Vagina (tissue), 2 donors: ENCODE data around the gene SRSF2. TPM values are rescaled to one million over a fixed set of nuclear protein-coding genes. Genes with fewer than 3 reads are reported as not detected.
"Not testable (repeated sequence)": the region's sequence is repeated elsewhere in the genome, so short reads cannot be mapped to it uniquely, and the experiment has no call there.

Experiments used
- DNase-seq, 2 donors: peaks; one replicate each; pipeline ENCODE4 v3.0.0-alpha.2; 2017; ENCODE audit errors: extremely low spot score in 2 of 2
- H3K27ac ChIP-seq: fragments of 200-600 bp; sonication (generic); one replicate; pipeline ENCODE4 v1.5.1; 2019
- H3K27me3 ChIP-seq: fragments of 200-600 bp; sonication (generic); one replicate; pipeline ENCODE4 v1.5.1; 2019
- H3K36me3 ChIP-seq, 2 donors: fragments of 200-600 bp; sonication (generic); one replicate each; pipeline ENCODE4 v1.5.1; 2017 to 2019
- H3K4me1 ChIP-seq: fragments of 200-600 bp; sonication (generic); one replicate; pipeline ENCODE4 v1.5.1; 2019
- H3K4me3 ChIP-seq, 2 donors: fragments of 200-600 bp; sonication (generic); 1 replicate in 1 of 2; 2 replicates in 1 of 2; pipeline ENCODE4 v1.5.1; 2016 to 2019
- H3K9me3 ChIP-seq: fragments of 200-600 bp; sonication (generic); one replicate; pipeline ENCODE4 v1.5.1; 2019
- POLR2A ChIP-seq, 2 donors: fragments of 450-650 bp; IDR thresholded peaks; one replicate each; pipeline ENCODE4 v1.6.1; 2017; ENCODE audit warnings: antibody characterized with exemption in 2 of 2, mild to moderate bottlenecking in 2 of 2, moderate library complexity in 2 of 2
- POLR2AphosphoS5 ChIP-seq, 2 donors: sonication (generic); formaldehyde crosslinking; IDR thresholded peaks; one replicate each; pipeline ENCODE4 v1.9.0; 2017; ENCODE audit warnings: antibody characterized with exemption in 2 of 2, mild to moderate bottlenecking in 2 of 2, low read depth in 1 of 2; ENCODE audit not compliant: insufficient read depth in 1 of 2
- intact Hi-C: fragments of 100-400 bp; cut with DNase I; formaldehyde crosslinking; loops from one replicate; pipeline ENCODE4 v1.15.1; 2023
- total RNA-seq: library from RNA; depleted of rRNA; stranded (reverse); fragments of >200 nt; gene quantifications from one replicate; pipeline ENCODE4 v1.2.3, GENCODE V29; 2016
- TF ChIP-seq, protein P1 (sequence below), 3 experiments: fragments of 450-650 bp in 2 of 3; fragments of 200-600 bp in 1 of 3; sonication (generic) in 1 of 3; IDR thresholded peaks; one replicate each; pipeline ENCODE4 v1.5.1; 2017 to 2019; ENCODE audit warnings: antibody characterized with exemption in 3 of 3, mild to moderate bottlenecking in 2 of 3, moderate library complexity in 2 of 3

Gene SRSF2
- total RNA-seq, 1 donor from 2014 or later: 413 TPM

DNA sequence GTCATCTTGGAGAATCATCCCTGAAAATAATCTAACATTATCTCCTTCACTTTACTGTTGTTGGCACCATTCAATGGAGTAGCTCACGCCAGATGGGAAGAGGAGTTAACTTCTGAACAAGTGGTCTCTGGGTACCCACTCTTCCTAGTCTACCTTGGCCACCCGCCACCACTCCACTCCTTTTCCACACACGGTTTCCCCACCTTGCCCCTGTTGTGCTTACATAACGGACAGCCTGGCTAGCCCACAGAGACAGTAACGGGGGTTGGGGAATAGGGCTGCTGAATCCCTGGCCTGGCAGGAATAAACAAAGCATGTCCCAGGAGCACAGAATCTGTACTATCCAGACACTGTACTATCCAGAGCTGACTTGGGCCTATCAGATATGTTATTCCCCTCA is 22.8 kb downstream of the SRSF2 start:
- DNase-seq: no peak
- no peaks in the 10 kb centered on the region for H3K27me3 ChIP-seq
- TF ChIP-seq POLR2A (IDR thresholded peaks at IDR 0.05) (no peak), POLR2AphosphoS5 (IDR thresholded peaks at IDR 0.05; ENCODE audit: insufficient read depth in 1 of 2, low read depth in 1 of 2) (no peak)
- TF ChIP-seq, protein P1, sequence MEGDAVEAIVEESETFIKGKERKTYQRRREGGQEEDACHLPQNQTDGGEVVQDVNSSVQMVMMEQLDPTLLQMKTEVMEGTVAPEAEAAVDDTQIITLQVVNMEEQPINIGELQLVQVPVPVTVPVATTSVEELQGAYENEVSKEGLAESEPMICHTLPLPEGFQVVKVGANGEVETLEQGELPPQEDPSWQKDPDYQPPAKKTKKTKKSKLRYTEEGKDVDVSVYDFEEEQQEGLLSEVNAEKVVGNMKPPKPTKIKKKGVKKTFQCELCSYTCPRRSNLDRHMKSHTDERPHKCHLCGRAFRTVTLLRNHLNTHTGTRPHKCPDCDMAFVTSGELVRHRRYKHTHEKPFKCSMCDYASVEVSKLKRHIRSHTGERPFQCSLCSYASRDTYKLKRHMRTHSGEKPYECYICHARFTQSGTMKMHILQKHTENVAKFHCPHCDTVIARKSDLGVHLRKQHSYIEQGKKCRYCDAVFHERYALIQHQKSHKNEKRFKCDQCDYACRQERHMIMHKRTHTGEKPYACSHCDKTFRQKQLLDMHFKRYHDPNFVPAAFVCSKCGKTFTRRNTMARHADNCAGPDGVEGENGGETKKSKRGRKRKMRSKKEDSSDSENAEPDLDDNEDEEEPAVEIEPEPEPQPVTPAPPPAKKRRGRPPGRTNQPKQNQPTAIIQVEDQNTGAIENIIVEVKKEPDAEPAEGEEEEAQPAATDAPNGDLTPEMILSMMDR (IDR thresholded peaks at IDR 0.05): no peak
- peaks cover 31% of the 10 kb centered on the region for H3K4me1 ChIP-seq
- H3K27ac ChIP-seq: peak overlapping the region; percentile 14
- intact Hi-C loops: loop anchor here (10.0 kb wide), 1 partner anchor 180 kb away; the partner anchor contains the start of gene CYGB
- H3K36me3 ChIP-seq: peaks cover 0 to 39% of the 10 kb centered on the region in 2 donors
- no peak overlapping the region for H3K4me3 ChIP-seq
- no peaks in the 10 kb centered on the region for H3K9me3 ChIP-seq

DNA sequence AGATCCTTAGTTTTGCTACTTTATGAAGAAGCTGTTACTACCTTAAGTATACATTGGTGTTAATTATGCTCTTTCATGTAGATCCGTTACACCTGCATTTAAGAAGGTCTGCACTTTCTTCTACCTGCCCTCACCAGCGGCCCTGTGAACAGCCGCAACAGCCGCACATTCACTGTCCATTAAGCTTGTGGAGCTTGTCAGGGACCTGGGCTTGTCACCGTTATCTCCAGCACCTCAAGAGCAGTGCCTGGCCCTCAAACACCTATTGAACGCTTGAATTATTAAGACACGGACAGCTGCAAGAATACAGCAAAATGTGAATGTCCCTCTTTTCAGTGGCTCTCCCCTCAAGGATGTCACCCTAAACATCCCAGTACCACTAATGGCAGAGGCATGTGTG is 23.4 kb downstream of the SRSF2 start:
- intact Hi-C loops: loop anchor here (10.0 kb wide), 1 partner anchor 179 kb away; the partner anchor contains the start of gene CYGB
- TF ChIP-seq, protein P1 (IDR thresholded peaks at IDR 0.05): no peak
- TF ChIP-seq POLR2AphosphoS5 (IDR thresholded peaks at IDR 0.05; ENCODE audit: insufficient read depth in 1 of 2, low read depth in 1 of 2) (no peak), POLR2A (IDR thresholded peaks at IDR 0.05) (no peak)
- Histone ChIP-seq H3K9me3 (no peaks in the 10 kb centered on the region), H3K4me1 (peaks cover 37% of the 10 kb centered on the region), H3K27me3 (no peaks in the 10 kb centered on the region), H3K27ac (no peak overlapping the region), H3K4me3 (no peak overlapping the region), H3K36me3 (peaks cover 0 to 33% of the 10 kb centered on the region in 2 donors)
- DNase-seq: no peak

- not testable (repeated sequence) for H3K27ac ChIP-seq, DNase-seq, H3K9me3 ChIP-seq, H3K4me3 ChIP-seq, H3K27me3 ChIP-seq
- Histone ChIP-seq H3K36me3 (peaks cover 0 to 21% of the 10 kb centered on the region in 2 donors), H3K4me1 (peaks cover 51% of the 10 kb centered on the region)
- intact Hi-C loops: loop anchor here (10.0 kb wide), 1 partner anchor 178 kb away; the partner anchor contains the start of gene CYGB
These were observed 24.8 kb downstream of the SRSF2 start for GRCh38 chr17:76712321-76712720.

DNA sequence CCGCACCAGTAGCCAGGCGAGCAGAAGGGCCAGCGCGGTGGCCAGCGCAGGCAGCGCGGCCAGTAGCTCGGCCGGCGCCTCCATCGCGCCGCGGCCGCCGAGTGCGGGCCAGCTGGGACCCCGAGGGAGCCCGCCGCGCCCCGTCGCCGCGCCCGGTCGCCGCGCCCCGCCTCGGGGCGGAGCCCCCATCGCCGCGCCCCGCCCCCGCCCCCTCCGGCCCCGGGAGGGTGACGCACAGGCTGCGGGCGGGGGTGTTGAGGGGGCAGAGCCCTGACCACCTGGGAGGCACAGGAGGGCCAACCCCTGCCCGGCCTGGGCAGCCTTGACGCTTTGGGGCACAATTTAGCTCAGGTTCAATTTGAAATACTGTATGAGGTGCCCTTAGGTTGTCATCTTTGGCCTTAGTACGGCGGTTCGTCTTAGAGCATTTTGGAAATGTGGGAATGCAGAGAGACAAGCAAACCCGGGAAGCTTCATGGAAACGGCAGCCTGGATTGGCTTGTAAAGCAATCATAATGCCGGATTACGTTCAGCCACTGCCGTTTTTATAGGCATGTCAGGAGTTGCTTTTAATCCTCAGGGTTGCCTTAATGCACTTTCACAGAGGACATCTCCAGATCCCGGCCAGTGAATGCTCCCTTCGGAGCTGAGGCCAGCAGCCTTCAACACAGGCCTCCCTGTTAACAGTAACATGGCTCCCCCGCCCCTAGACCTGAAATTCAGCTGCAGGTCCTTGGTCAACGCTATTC is 26.1 kb downstream of the SRSF2 start, which contains the start of gene MXRA7:
TSS of gene MXRA7 (minus strand) at position 103 of the 749 bp plus-strand sequence. CDS start at position 84, 19 bp downstream.
- peaks cover 0 to 8% of the 10 kb centered on the region in 2 donors for H3K36me3 ChIP-seq

DNA sequence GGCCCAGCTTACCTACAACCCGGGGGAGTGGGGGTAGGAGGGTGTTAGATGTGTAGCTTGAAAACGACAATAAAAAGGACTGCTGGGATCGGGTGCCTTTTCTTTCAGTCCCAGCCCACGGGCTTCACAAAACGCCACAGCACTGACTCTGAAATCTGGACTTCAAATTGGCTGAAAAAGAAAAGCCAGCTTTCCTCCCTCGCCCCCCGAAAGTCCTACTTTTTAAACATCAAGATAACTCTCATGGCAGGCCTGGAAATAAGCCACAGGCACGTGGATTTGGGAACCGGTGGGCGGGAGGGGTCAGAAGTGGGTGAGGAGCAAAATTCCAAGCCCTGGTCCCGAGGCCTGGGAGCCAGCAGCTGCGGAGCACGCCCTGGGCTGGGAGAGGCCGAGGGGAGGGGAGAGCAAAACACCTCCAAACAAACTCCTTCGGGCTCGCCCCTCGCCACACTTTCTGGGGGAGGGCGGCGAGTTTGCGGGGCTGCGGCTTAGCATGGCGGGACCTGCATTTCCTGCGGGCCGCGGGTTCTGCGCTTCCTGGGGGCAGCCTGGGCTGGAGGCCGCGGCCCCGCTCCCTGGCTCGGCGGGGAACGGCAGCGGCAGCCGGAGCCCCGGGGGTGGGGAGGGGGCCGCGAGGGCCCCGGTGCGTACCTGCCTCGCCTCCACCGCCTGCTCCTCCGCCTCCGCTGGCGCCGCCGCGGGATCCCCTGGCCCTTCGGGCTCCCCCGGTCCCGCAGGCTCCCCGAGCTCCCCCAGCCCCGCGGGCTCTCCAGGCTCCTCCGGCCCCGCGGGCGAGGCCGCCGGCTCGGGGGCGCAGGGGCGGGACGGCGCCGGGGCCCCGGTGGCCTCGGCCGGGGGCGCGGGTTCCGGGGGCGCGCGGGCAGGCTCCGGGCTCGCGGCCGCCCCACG is 26.9 kb downstream of the SRSF2 start:
- intact Hi-C loops: loop anchor here (10.0 kb wide), 1 partner anchor 175 kb away; the partner anchor contains the start of gene CYGB
- H3K9me3 ChIP-seq, H3K36me3 ChIP-seq, H3K27me3 ChIP-seq, DNase-seq: not testable (repeated sequence)
- Histone ChIP-seq H3K27ac (peak overlapping the region; percentile 96), H3K4me1 (peaks cover 51% of the 10 kb centered on the region), H3K4me3 (peak overlapping the region; percentile 62 to 75)

More for the DNA sequence above, 26.1 kb downstream of the SRSF2 start, which contains the start of gene MXRA7:
- Histone ChIP-seq H3K9me3 (no peaks in the 10 kb centered on the region), H3K27ac (peak within 1 kb of the TSS; percentile 96), H3K27me3 (no peaks in the 10 kb centered on the region), H3K4me1 (peaks cover 53% of the 10 kb centered on the region), H3K4me3 (peak within 1 kb of the TSS; percentile 62 to 75)
- intact Hi-C loops: loop anchor here (10.0 kb wide), 1 partner anchor 176 kb away; the partner anchor contains the start of gene CYGB
- DNase-seq: no peak
- TF ChIP-seq, protein P1 (IDR thresholded peaks at IDR 0.05): no peak
- peak in 1 of 2 donors; percentile 74 for TF ChIP-seq POLR2AphosphoS5 (IDR thresholded peaks at IDR 0.05; ENCODE audit: insufficient read depth in 1 of 2, low read depth in 1 of 2)
